Ammon's horn (tissue), 1 donor: ENCODE results near the gene C12orf42.
A peak's percentile ranks its signal among the peaks of the same experiment; 100 is the strongest.
"Not testable (repeated sequence)": the region's sequence is repeated elsewhere in the genome, so short reads cannot be mapped to it uniquely, and the experiment has no call there.

Experiments
- DNase-seq: peaks from one replicate; pipeline ENCODE4 v3.0.0-alpha.2; 2016; ENCODE audit warnings: low spot score

Gene C12orf42

DNA sequence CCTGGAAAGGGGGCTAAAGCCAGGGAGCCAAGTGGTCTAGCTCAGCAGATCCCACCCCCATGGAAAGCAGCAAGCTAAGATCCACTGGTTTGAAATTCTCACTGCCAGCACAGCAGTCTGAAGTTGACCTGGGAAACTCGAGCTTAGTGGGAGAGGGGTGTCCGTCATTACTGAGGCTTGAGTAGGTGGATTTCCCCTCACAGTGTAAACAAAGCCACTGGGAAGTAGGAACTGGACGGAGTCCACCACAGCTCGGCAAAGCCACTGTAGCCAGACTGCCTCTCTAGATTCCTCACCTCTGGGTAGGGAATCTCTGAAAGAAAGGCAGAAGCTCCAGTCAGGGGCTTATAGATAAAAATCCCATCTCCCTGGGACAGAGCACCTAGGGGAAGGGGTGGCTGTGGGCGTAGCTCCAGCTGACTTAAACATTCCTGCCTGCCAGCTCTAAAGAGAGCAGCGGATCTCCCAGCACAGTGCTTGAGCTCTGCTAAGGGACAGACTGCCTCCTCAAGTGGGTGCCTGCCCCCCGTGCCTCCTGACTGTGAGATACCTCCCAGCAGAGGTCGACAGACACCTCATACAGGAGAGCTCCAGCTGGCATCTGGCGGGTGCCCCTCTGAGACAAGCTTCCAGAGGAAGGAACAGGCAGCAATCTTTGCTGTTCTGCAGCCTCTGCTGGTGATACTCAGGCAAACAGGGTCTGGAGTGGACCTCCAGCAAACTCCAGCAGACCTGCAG, 70.8 kb downstream of the C12orf42 start:
- not testable (repeated sequence) for DNase-seq

DNA sequence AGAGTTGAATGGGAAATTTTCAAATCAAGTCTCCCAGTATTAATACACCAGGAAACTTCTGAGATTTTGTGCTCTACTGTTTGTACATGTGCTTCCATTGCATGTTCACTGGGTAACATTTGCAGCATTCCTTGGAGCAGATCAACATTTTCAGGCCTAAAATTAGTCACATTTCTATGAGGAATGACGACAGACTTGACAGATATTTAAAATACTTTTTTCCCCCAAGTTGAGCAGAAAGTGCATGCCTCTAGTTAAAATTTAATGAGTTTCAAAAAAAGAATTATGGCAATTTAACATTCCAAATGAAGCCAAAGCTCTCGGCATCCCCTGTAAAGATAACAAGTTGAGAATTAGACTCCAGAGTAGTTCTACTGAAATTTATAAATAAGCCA, 72.3 kb downstream of the C12orf42 start:
- DNase-seq: no peak

DNA sequence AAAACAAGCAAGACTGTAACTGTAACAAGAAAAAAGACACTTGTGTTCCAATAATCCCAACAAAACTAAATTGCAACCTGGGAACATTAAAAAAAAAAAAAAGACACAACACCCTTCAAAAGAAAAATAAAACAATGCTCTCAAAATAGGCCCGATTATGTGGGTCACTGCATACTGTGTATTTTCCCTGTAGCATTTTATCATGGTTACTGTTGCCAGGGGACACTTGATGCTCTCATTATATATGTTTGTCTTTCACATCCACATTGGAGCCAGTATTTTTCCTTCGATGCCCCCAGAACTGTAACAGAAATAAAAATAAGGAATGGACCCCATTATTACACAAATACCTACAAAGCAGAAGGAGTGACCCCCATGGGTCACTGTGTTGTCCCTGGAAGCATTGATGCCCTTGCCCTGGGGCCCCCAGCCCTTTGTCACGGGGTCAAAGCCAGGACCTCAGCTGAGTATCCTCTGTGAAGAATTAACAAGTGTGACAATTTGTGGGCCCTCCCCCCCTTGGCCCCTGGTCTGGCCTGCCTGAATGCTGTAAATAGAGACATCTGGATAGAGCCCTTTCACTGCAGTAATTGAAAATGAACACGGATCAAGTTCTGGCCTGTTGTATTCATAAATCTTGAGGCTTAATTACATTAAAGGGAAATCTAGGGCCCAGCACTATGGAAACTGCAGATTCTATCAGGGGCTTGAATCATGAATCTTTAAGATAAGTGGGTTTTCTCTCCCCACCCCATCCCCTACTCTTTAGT, 72.8 kb downstream of the C12orf42 start:
- no peak for DNase-seq

DNA sequence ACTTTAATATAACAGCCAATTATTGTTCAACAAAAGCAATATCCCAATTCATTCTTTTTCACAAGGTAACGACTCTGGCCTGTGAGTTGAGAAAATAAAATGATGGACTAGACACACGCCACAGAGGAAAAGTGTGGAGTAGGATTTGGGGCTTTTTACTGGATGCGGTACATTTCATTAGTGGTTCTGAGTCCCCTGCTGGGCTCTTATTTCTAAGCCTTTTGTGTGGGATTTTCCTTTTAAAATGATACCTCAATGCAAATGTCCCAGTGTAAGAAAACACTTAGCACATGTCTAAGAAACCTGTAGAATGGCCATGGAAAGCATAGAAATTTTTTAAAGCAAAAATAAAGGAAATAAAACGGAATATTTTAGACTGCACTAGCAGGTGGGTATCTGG, 73.4 kb downstream of the C12orf42 start:
- no peak for DNase-seq

DNA sequence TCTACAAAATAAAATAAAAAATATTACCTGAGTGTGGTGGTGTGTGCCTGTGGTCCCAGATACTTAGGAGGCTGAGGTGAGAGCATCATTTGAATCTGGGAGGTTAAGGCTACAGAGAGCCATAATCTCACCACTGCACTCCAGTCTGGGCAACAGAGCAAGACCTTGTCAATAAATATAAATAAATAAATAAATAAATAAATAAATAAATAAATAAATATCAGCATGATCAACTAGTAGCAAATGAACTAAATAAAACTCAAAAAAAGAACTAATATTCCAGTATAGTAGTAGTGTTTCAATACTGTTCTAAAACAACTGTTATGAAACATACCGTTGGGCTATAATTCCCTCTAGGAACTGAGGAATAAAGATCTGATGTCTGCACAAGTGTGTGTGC, 74.4 kb downstream of the C12orf42 start:
- DNase-seq: no peak

DNA sequence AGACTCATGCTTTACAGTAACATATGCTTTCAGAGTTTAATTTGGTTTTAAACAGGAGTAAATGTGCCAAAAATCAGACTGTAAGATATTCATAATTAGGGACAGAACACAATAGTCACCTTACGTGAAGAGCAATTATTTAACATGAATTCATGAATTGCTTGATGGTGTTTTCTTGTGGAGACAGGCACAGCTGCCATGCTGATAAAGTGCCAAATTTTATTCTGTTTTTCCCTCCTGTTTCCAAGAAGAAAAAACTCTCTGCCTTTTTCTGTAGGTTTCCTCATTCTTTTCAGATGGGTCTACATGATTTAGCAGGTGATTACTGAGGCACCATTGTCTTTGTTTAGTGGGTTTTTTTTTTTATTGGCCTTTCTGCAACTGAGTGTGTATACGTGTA, 80.1 kb downstream of the C12orf42 start:
- no peak for DNase-seq

DNA sequence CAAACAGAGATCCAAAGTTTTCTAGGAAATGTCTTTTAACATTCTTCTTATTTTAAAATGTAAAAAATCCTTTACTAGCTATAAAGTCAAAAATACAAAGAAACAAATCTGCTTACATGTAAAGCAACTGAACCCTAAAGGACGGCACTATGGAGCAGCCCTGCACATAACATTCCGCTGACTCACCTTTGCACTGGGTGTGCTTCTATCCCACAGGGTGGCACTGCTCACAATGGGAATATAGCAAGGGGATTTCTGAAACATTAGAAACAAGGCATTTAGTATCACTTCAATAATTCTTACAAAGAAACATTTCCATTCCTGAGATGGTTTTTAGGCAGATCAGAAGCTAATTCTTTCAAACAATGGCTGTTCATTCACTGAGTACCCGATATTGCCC, 94.3 kb downstream of the C12orf42 start:
- no peak for DNase-seq

DNA sequence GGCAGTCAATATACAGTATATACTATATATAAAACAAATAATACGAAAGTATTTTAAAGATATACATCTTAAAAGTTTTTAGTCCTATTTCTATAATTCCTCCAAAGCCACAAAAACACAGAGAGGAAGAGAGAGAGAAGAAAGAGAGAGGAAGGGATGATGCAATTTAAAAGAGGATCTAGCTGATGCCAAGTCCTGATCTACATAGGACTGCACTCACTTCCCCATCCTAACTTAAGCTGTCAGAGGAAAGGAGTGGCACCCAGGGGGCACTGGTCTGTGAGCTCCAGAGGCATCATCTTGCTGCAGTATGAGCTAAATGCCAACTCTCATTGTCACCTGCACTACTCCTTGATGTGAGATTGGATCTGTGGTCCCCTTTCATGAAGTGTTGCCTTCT, 95.8 kb downstream of the C12orf42 start:
- peak; percentile 60 for DNase-seq

DNA sequence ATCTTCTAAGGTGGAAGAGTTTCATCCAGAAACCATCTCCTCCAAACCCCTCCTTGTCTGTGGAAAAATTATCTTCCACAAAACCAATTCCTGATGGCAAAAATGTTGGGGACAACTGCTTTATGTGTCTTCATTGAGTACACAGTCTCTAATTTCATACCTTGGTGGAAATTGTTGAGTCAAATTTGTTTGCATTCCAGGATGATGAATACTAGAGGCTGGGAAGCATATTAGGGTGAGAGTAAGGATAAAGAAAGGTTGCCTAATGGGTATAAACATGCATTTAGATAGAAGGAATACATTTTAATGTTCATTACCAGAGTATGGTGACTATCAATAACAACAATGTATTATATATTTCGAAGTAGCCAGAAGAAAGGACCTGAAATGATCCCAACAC, 98.2 kb downstream of the C12orf42 start:
- no peak for DNase-seq

DNA sequence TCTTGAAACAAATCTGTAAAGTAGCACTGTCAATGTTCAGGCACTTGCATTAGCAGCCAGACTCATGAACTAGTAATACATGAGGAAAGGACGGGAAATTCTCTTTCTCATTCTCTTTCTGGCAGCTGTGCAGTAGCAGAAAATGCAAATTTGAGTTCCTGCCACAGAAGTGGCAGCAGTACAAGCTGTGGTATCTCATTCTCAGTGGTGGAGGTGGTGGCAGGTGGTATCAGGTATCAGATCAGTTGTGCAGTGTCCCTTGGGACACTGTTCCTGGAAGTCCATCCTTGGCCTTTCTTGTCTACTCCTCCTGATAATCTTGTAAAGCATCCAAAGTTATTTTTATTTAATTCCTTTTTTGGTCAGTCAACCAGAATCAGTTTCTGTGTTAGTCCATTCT, 103.0 kb downstream of the C12orf42 start:
- DNase-seq: no peak

DNA sequence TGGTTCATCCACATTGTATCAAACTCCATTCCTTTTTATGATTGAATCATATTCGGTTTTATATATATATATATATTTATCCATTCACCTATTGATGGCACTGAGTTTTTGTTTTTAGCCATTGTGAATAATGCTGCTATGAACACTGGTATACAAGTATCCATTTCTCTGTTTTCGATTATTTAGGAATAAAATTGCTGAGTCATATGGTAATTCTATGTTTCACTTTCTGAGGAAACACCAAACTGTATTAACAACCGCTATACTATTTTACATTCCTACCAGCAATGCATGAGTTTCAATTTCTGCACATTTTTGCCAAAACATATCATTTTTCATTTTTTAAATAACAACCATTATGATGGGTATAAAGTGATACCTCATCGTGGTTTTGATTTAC, 104.7 kb downstream of the C12orf42 start:
- no peak for DNase-seq

DNA sequence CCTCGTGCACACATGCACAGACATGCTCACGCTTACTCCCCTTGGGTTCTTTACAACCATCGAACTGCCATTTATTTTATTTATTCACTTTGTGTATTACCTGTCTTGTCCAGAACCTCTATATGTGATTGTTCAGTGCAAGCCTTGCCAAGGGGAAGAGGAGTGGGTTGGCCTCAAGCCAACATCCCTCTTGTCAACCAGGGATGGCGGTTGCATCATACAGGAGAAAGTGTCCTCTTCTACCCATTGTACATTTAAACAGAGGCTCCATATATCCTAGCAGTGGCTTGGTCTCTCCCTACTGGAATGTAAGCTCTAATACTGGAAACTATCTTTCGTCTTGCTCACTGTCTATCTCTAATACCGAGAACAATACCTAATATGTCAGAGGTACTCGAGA, 108.4 kb downstream of the C12orf42 start:
- peak; percentile 8 for DNase-seq

DNA sequence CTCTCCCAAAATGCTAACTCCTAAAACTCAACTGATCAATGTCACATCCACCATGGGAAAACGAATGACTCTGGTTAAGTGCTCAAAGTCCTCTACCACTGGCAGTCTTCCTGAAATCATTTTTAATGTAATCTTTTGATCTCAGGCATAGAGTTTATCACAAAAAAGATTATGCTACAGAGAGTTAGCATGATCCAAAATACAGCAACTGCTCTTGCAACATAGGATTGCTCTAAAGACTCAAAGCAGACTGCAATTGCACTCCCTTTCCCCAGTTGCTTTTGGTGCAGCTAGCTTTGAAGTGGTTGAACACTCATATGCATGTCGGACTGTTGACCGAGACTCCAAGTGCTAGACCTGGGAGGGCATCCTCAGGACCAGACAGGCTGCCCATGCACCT, 109.3 kb downstream of the C12orf42 start:
- no peak for DNase-seq

DNA sequence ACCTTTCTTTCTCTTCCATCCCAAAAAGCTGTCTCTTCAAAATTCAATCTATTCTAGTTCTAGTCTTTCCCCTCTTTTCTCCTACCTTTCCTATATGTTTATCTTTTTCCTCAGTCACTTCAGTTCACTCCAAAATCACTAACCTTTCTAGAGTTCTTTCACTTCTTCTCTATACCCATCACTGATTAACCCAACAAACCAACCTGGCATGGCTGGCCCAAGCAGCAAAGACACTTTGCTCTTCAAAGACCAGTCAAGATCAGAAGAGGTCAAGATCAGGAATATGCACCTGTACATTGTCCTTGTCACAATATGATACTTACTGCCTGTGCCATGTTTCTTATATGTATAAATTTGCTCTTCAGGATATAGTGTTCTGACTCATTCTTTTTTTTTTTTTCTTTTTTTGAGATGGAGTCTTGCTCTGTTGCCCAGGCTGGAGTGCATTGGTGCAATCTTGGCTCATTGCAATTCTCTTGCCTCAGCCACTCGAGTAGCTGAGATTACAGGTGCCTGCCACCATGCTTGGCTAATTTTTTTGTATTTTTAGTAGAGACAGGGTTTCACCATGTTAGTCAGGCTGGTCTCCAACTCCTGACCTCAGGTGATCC, 112.9 kb downstream of the C12orf42 start:
- no peak for DNase-seq

DNA sequence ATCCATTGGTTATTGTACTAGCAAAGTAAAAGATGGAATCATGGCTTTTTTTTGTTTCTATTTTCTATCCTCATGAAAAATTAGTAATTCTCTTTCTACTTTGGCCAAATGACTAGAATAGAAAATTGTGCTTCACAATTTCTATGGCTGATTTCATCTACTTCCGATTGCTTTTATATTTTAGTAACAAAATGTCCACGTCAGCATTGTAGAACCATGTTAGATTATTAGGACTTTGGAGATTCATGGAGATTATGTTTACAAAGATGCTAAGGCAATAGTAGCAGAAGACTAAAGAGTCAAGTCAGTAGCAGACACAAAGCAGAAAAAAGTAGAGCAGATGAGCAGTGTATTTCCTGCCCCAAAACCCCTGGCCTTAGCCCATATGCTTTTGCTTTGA, 113.6 kb downstream of the C12orf42 start:
- DNase-seq: no peak

DNA sequence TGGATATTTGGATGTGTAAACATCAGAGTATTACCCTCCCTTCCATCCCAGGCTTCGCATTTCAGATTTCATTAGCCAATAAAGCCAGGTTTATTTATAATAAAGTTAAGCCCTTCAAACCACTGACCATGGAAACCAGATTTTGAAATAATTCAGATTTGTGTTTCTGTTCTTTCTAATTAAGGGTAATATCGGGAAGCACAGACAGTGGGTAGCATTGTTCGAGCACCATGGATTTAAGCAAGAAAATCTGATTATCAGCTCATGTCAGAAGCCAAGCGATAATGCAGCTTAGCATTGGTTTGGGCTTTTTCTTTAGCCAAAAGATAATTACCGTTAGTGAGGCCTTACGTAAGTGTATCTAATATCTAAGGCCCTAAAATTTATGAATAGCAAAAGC, 116.1 kb downstream of the C12orf42 start:
- no peak for DNase-seq

DNA sequence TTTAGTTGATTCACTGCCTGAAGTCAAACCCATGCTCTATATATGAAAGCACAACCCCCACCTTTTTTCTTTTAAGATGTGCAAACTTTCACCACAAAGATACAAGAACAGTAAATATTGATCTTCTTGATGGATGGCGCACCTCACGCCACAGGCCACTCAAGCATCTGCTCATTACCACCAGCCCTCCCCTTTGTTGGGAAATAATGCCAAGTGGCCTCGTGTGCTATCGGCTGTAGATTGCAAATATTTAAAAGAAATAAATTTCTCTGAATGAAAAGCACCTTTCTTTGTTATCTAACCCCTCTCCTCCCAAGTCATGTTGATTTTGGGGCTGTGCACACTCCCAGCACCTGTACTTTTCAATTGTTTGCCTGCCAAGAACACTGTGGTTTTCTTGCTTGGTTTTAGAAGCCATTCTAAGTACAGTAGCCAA, 122.7 kb downstream of the C12orf42 start:
- DNase-seq: no peak

DNA sequence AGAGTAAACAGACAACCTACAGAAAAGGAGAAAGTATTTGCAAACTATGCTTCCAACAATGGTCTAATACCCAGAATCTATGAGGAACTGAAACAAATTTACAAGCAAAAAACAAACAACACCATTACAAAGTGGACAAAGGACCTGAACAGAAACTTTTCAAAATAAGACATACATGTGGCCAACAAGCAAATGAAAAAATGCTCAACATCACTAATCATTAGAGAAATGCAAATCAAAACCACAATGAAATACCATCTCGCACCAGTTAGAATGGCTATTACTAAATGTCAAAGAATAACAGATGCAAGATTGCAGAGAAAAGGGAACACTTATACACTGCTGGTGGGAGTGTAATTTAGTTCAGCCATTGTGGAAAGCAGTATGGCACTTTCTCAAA, 125.8 kb downstream of the C12orf42 start:
- no peak for DNase-seq

DNA sequence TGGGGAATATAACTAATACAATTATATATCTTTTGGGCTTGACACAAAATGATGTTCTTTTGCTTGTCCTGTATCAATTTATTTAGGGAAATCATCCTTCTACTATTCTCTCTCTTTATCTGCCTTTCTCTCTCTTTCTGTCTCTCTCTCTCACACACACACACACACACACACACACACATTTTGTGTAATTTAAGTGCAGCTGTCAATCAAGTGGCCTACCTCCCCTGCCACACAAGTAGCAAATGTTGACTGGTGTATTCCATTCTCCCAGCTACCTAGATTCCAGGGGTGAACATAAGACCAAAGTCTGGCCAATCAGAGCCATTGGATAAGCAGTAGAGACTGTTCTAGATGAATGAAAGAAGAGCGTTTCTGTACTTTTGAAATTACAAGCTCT, 127.6 kb downstream of the C12orf42 start:
- DNase-seq: no peak

DNA sequence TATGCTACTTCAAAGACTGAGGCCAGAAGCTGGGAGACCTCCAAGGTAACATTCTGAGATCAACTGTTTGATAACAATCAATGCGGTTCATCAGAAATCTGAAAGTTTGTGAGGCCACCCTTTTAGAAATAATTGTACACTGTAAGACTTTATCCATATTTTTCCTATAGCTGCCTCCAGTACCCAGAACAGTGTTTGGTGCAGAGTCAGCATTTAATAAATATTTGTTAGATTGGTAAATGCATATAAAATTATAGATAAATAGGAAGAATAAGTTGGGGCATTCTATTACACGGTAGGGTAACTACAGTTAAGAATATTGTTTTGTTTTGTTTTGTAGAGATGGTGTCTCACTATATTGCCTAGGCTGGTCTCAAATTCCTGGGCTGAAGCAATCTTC, 141.4 kb downstream of the C12orf42 start:
- DNase-seq: no peak

DNA sequence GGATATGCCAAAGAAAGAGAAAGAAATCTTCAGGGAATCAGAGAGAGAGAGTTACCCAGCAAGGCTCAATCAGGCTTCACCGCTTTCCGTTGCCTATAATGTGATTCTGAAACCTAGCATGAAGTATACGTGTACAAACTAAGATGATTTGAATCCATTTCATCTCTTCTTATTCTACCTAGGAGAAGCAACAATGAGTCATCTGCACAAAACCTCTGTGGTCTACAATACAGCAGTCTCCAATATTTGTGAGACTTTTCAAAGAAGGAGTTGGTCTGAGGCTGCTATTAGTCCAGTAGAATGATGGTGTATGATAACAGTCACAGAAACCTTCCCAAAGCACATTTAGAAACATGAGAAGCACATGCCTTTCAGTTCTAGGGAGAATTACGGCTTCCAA, 141.9 kb downstream of the C12orf42 start:
- no peak for DNase-seq

DNA sequence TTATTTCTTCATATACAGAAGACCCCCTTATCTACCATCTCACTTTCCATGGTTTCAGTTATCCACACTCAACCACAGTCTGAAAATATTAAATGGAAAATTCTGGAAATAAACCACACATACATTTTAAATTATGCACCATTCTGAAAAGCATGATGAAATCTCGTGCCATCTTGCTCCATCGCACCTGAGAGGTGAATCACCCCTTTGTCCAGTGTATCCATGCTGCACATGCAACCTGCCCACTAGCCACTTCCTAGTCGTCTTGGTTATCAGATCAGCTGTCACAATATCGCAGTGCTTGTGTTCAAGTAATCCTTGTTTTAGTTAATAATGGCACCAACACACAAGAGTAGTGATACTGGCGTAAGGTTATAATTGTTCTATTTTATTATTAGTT, 145.7 kb downstream of the C12orf42 start:
- DNase-seq: no peak

DNA sequence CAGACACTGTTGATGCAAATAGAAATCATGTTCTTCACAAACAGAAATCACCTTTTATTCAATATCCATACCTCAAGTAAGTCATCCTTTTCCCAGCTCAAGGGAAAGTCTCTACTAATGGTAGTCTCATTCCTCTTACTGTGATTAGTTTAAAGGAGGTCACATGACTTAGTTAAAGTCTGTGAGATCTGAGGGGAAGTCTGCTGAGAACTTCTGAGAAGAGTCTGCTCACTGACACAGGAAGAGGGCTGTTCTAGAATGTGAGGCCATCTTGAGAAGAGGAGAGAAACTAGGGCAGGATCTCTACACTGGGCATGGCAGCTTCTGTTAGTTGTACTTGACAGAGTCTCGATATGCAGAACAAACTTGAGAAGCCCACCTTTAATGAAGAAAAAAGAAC, 146.8 kb downstream of the C12orf42 start:
- no peak for DNase-seq
